Aorta (tissue), 5 donors: ENCODE measurements around the gene TIMD4. TPM values are rescaled to one million over a fixed set of nuclear protein-coding genes. Genes with fewer than 3 reads are reported as not detected.
"Not testable (repeated sequence)": the region's sequence is repeated elsewhere in the genome, so short reads cannot be mapped to it uniquely, and the experiment has no call there.

ENCODE experiments used
- ATAC-seq: fragments of 200-7000 bp; cut with Tn5 transposase; one replicate; pipeline ENCODE4 v1.9.1; 2022; ENCODE audit warnings: moderate library complexity; ENCODE audit not compliant: low FRiP score
- DNase-seq, 2 donors: peaks; one replicate each; pipeline ENCODE4 v3.0.0-alpha.2; 2020
- H3K27ac ChIP-seq, 2 donors: one replicate each; pipeline ENCODE4 v1.5.1; 2013; ENCODE audit warnings: low read length in 2 of 2, mild to moderate bottlenecking in 2 of 2, moderate library complexity in 2 of 2, control low read depth in 1 of 2, inconsistent platforms in 1 of 2, low read depth in 1 of 2
- H3K27me3 ChIP-seq, 2 donors: one replicate each; pipeline ENCODE4 v1.6.1; 2013; ENCODE audit warnings: control low read depth in 1 of 2, low read length in 1 of 2, mild to moderate bottlenecking in 1 of 2, moderate library complexity in 1 of 2; ENCODE audit not compliant: insufficient read depth in 2 of 2, control insufficient read depth in 1 of 2
- H3K36me3 ChIP-seq, 2 donors: one replicate each; pipeline ENCODE4 v1.6.1; 2013; ENCODE audit warnings: control low read depth in 1 of 2, low read length in 1 of 2, mild to moderate bottlenecking in 1 of 2; ENCODE audit not compliant: insufficient read depth in 2 of 2, control insufficient read depth in 1 of 2
- H3K4me1 ChIP-seq, 2 donors: one replicate each; pipeline ENCODE4 v1.6.1; 2013; ENCODE audit warnings: low read length in 2 of 2, control low read depth in 1 of 2, mild to moderate bottlenecking in 1 of 2, moderate library complexity in 1 of 2; ENCODE audit not compliant: insufficient read depth in 2 of 2, control insufficient read depth in 1 of 2
- H3K4me3 ChIP-seq, 2 donors: one replicate each; pipeline ENCODE4 v1.5.1; 2013; ENCODE audit warnings: low read length in 2 of 2, control low read depth in 1 of 2, mild to moderate bottlenecking in 1 of 2
- H3K9me3 ChIP-seq: one replicate; pipeline ENCODE4 v1.6.1; 2013; ENCODE audit warnings: mild to moderate bottlenecking, low read length; ENCODE audit not compliant: control insufficient read depth
- WGBS, 2 donors: extraction: QIAGEN DNeasy Blood & Tissue Kit; methylation state at CpG; one replicate each; pipeline ENCODE4 v1.1.7; 2013; 5-methylcytosine and 5-hydroxymethylcytosine counted together
- intact Hi-C, 2 donors: fragments of 100-400 bp; cut with DNase I; formaldehyde crosslinking; loops; one replicate each; pipeline versions ENCODE4 v1.14.2 to v1.15.0; 2022
- polyA plus RNA-seq, 2 donors: library from polyadenylated mRNA; stranded (reverse); fragments of 200-250 nt; gene quantifications; one replicate each; pipeline ENCODE4 v1.2.3, GENCODE V29; 2013
- total RNA-seq, 2 donors: library from RNA; stranded (reverse); fragmentation: NEBNext Ultra II Directional; extraction: Animal tissue kit (Norgen Biotek cat#: 25700); gene quantifications; one replicate each; pipeline ENCODE4 v1.2.1, GENCODE V29; 2021
- donor health status: healthy with polysubstance abuse.
- donor health status: Bipolar disorder and iron deficiency.
- donor health status: DM: no; HTN: no; CAD: no.
- donor health status: DM: no; HTN: no; CAD: no.
- donor health status: DM: yes; HTN: yes; CAD: no.

The TIMD4 gene
- total and polyA plus RNA-seq, 4 donors = 0.65 to 0.99 TPM; not detected in 2

- H3K4me1 ChIP-seq = no peaks in the 10 kb centered on the region
- intact Hi-C loops = no loop called here
- WGBS, 2 donors = 58 to 65% methylated on average over 9 of the region's 9 CpGs
- H3K36me3 ChIP-seq = no peaks in the 10 kb centered on the region
- H3K9me3 ChIP-seq = peaks cover 2% of the 10 kb centered on the region
- DNase-seq (no peak), ATAC-seq (no peak)
- H3K27me3 ChIP-seq = no peaks in the 10 kb centered on the region
- H3K27ac ChIP-seq = no peak overlapping the region
- no peak overlapping the region for H3K4me3 ChIP-seq
Observed at GRCh38 chr5:156934450-156935211, 28.4 kb downstream of the TIMD4 start.

GRCh38 chr5:156929366-156929948 lies 33.6 kb downstream of the TIMD4 start:
- Histone ChIP-seq H3K27ac (no peak overlapping the region), H3K27me3 (no peaks in the 10 kb centered on the region), H3K4me3 (no peak overlapping the region), H3K4me1 (no peaks in the 10 kb centered on the region), H3K36me3 (no peaks in the 10 kb centered on the region), H3K9me3 (peaks cover 2% of the 10 kb centered on the region)
- DNase-seq (no peak), ATAC-seq (no peak)
- intact Hi-C loops = no loop called here
- 70 to 84% methylated on average over 3 of the region's 3 CpGs for WGBS, 2 donors

- ATAC-seq = no peak
- H3K27me3 ChIP-seq = no peaks in the 10 kb centered on the region
- no peak overlapping the region for H3K4me3 ChIP-seq
- intact Hi-C loops = no loop called here
- H3K36me3 ChIP-seq = no peaks in the 10 kb centered on the region
- peaks cover 2% of the 10 kb centered on the region for H3K9me3 ChIP-seq
- no peak for DNase-seq
- H3K4me1 ChIP-seq = no peaks in the 10 kb centered on the region
- WGBS, 2 donors = 76 to 89% methylated on average over 1 of the region's 1 CpG
- H3K27ac ChIP-seq = no peak overlapping the region
Observed at GRCh38 chr5:156927545-156927944, 35.5 kb downstream of the TIMD4 start.

GRCh38 chr5:156925767-156926166 lies 37.3 kb downstream of the TIMD4 start:
- H3K27ac ChIP-seq, ATAC-seq, H3K4me3 ChIP-seq, H3K4me1 ChIP-seq, H3K9me3 ChIP-seq, H3K36me3 ChIP-seq, H3K27me3 ChIP-seq, DNase-seq, intact Hi-C loops: not testable (repeated sequence)
- WGBS, 2 donors = 69% methylated on average over 4 of the region's 4 CpGs

GRCh38 chr5:156922207-156922792 lies 40.7 kb downstream of the TIMD4 start:
- ATAC-seq (no peak), DNase-seq (no peak)
- no peaks in the 10 kb centered on the region for H3K9me3 ChIP-seq
- H3K4me3 ChIP-seq = no peak overlapping the region
- H3K36me3 ChIP-seq = no peaks in the 10 kb centered on the region
- H3K4me1 ChIP-seq = no peaks in the 10 kb centered on the region
- intact Hi-C loops = no loop called here
- H3K27me3 ChIP-seq = peaks cover 0 to 1% of the 10 kb centered on the region in 2 donors
- WGBS, 2 donors = 82 to 87% methylated on average over 3 of the region's 3 CpGs
- H3K27ac ChIP-seq = no peak overlapping the region

GRCh38 chr5:156920861-156921431 lies 42.1 kb downstream of the TIMD4 start:
- DNase-seq (no peak), ATAC-seq (no peak)
- H3K36me3 ChIP-seq = no peaks in the 10 kb centered on the region
- no peaks in the 10 kb centered on the region for H3K9me3 ChIP-seq
- intact Hi-C loops = no loop called here
- H3K4me3 ChIP-seq = no peak overlapping the region
- no peak overlapping the region for H3K27ac ChIP-seq
- 64 to 66% methylated on average over 3 of the region's 3 CpGs for WGBS, 2 donors
- no peaks in the 10 kb centered on the region for H3K4me1 ChIP-seq
- peaks cover 0 to 1% of the 10 kb centered on the region in 2 donors for H3K27me3 ChIP-seq

GRCh38 chr5:156920042-156920860 lies 42.8 kb downstream of the TIMD4 start:
- intact Hi-C loops = no loop called here
- no peak overlapping the region for H3K4me3 ChIP-seq
- H3K27me3 ChIP-seq = peaks cover 0 to 1% of the 10 kb centered on the region in 2 donors
- no peaks in the 10 kb centered on the region for H3K4me1 ChIP-seq
- no peak overlapping the region for H3K27ac ChIP-seq
- no peak for DNase-seq
- 82 to 85% methylated on average over 7 of the region's 7 CpGs for WGBS, 2 donors
- no peaks in the 10 kb centered on the region for H3K36me3 ChIP-seq
- ATAC-seq = no peak
- no peaks in the 10 kb centered on the region for H3K9me3 ChIP-seq

- no peak for ATAC-seq
- intact Hi-C loops = no loop called here
- H3K27me3 ChIP-seq = peaks cover 0 to 1% of the 10 kb centered on the region in 2 donors
- H3K36me3 ChIP-seq = no peaks in the 10 kb centered on the region
- H3K27ac ChIP-seq = no peak overlapping the region
- no peaks in the 10 kb centered on the region for H3K9me3 ChIP-seq
- H3K4me3 ChIP-seq = no peak overlapping the region
- H3K4me1 ChIP-seq = no peaks in the 10 kb centered on the region
- 83 to 85% methylated on average over 8 of the region's 8 CpGs for WGBS, 2 donors
- no peak for DNase-seq
Observed at GRCh38 chr5:156918311-156918845, 44.6 kb downstream of the TIMD4 start.
